GM19239 (cell line): Measurements from ENCODE around the gene ABLIM2.

ENCODE experiments used
- DNase-seq: peaks from one replicate; pipeline ENCODE4 v3.0.0; 2011; ENCODE audit warnings: low spot score; ENCODE audit not compliant: insufficient read length
- FAIRE-seq: peaks from 2 replicates; lab custom pipeline; 2011; peaks lifted over from hg19 to GRCh38; lab: Jason Lieb, UNC

Gene ABLIM2

GRCh38 chr4:8019396-8020365, 138.9 kb downstream of the ABLIM2 start:
- DNase-seq (no peak), FAIRE-seq (no peak)

- FAIRE-seq: no peak
- DNase-seq: no peak
Measured at GRCh38 chr4:8016527-8016926, 142.1 kb downstream of the ABLIM2 start.

GRCh38 chr4:8015512-8015911, 143.1 kb downstream of the ABLIM2 start:
- DNase-seq: no peak
- no peak for FAIRE-seq

DNA sequence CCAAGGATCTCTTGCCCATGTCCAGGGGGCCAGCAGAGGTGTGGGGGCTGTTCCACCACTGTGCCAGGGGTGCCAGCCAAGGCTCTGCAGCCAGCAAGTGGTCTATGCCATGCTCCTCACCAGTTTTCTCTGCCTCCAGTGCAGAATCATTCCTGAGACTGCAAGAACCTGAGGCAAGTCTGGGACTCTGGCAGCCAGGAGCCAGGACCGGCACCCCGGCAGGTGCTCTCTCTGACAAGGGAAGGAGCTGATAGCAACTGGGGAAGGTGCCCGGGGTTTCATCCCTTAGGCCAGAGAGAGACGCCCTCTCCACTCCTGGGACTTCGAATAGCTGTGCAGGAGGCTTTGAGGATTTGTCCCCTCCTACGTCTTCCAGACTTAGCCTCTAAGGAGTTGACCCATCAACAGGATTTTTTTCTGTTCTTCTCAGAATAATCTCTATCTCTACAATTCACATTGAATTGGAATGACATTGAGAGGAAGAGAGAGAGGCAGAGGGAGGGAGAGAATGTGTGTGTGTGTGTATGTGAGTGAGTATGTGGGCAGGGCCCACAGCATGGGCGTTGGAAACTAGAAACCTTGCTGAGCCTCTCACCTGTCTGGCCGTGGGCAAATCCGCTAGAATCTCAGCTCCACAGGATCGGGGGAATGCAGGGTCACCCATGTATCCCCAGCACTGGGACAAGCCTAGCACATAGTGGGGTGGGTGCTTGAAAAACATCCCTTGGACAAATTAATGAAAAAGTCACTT, 144.5 kb downstream of the ABLIM2 start:
- FAIRE-seq (no peak), DNase-seq (no peak)

DNA sequence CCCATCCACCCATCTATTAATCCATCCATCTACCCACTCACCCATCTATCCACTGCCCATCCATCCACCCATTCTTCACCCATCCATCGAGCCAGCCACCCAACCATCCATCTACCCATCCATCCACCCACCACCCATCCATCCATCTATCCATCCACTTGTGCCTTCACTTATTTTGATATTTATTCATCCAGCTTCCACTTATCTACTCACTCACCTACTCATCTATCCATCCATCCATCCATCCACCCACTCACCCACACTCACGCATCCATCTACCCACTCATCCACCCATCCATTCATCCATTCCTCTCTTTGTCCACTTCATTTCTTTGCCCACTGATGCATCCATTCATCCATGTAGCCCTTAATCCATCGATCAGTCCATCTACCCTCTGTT, 146.1 kb downstream of the ABLIM2 start:
- DNase-seq: no peak
- FAIRE-seq: no peak

DNA sequence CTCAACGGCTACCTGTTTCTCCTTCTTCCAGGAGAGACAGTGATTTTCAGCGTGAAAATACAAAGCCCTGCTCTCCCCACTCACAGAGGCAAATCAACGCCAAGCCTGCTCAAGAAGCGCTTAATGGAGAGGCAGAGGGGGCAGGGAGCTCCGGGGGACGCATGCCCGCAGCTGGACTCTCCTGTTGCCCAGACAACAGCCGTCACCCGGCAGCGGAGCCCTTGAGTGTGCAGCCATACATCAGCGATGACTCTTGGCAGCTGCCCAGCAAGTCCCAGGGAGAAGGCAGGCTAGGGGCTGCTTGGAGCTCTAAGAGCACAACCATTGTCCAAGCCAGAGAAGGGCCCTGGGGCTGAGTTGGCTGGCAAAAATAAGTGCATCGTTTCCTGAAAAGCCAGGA, 148.0 kb downstream of the ABLIM2 start:
- FAIRE-seq (no peak), DNase-seq (no peak)

GRCh38 chr4:8009710-8010511, 148.7 kb downstream of the ABLIM2 start:
- FAIRE-seq (no peak), DNase-seq (no peak)

DNA sequence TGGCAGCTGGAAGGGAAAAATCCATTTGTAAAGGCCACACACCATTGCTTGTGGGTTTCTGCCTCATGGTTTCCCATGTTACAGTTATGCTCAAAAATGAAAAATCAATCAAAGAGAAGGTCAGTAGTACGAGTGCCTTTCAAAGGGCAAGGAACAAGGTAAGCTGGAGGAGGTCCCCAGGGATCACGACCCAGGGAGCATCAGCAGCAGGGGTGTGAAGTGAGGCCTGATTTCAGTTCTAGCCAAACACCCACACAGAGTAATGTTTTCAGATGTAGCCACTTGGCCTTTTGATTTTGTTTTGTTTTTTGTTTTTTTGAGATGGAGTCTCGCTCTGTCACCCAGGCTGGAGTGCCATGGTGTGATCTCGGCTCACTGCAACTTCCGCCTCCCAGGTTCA, 149.5 kb downstream of the ABLIM2 start:
- no peak for DNase-seq
- FAIRE-seq: no peak

DNA sequence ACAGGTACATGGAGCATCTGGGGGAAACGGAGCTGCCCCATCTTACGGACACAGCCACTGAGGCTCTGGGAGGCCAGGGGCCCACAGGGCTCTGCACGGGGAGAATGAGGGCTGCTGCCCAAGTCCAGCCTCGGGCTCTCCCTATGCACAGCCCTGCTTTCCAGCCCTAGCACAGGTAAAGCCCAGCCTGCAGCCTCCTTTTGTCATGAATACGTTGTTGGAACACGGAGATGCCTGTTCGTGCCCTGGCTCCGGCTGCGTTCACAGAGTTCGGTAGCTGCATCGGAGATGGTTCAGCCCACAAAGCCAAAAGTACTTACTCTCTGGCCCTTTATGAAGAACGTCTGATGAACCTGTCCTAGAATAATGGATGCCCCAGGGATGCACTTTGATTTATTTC, 150.2 kb downstream of the ABLIM2 start:
- FAIRE-seq (no peak), DNase-seq (no peak)

GRCh38 chr4:8007581-8007980, 151.0 kb downstream of the ABLIM2 start:
- DNase-seq (no peak), FAIRE-seq (no peak)

DNA sequence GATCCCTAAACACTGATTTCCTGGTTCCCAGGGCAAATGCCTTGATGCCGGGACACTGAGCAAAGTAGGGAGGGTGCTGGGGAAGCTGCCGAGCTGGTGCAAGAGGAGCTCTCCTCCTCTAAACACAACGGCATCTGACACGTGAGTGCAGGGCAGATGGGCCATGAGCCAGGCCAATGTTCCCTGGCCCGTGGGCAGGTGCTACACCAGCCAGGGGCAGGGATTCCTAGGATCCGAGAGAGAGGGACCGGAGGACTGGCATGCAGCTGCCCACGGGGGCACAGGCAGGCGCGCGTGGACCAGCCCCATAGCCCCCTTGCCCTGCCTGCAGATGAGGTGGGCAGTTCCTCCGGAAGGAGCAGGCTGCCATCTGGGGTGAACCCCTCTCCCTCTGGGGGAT, 152.1 kb downstream of the ABLIM2 start:
- FAIRE-seq: no peak
- DNase-seq: no peak

GRCh38 chr4:8005814-8006215, 152.8 kb downstream of the ABLIM2 start:
- DNase-seq: no peak
- no peak for FAIRE-seq

DNA sequence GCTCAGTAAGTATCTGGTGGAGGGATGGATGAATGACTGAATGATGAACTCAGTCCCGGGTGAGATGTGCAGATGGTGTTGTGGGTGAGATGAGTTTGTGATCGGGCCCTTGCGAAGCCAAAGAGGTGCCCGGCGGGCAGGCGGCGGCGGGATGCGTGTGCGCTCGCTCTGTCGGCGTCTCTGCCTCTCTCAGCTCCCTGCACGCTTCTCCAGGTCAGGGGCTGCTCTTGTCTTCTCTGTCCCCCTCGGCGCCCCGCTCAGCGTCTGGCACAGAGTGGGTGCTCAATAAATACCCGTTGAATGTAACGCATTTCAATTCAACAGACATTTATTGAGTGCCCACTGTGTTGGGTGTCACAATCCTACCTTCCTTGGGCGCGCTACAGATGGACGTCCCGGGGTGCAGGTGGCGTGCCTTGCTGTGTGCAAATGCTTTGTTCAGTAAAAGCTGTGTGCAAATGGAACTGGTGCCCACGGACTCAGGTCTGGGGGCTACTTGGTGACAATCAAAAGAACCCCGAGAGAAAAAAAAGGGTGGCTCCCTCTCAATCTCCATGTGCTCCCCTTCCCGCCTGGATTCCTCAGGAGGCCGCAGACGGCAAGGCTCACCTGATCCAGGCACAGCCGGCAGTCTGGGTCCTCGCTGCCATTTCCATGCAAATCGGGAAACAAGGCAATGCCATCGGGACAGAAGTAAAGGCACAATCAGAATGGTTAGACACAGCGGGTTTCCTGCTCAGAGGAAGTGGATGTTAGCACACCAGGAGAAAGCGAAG, 153.4 kb downstream of the ABLIM2 start:
- no peak for FAIRE-seq

DNA sequence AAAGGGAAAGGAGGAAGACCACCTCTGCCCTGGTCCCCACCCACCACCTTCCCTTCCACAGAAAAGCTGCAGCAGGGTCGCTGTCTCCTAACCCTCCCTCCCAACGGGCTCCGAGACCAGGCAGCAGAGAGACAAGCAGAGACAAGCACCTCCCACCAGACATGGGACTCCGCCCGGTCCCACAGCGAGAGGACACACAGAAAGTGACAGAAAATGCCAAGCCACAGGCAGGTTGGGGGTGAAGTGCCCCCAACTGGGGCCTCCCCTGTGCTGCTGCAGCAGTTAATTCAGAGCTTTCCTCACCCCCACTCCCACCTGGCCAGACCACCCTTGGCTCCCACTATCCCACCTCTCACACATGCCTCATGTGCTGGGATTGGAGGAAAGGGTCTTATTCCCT, 154.5 kb downstream of the ABLIM2 start:
- DNase-seq (no peak), FAIRE-seq (no peak)

More for the DNA sequence above, 153.4 kb downstream of the ABLIM2 start:
- DNase-seq: no peak

GRCh38 chr4:8002525-8003309, 155.9 kb downstream of the ABLIM2 start:
- DNase-seq (no peak), FAIRE-seq (no peak)

- FAIRE-seq (no peak), DNase-seq (no peak)
Measured at GRCh38 chr4:8001564-8002355, 156.9 kb downstream of the ABLIM2 start.

DNA sequence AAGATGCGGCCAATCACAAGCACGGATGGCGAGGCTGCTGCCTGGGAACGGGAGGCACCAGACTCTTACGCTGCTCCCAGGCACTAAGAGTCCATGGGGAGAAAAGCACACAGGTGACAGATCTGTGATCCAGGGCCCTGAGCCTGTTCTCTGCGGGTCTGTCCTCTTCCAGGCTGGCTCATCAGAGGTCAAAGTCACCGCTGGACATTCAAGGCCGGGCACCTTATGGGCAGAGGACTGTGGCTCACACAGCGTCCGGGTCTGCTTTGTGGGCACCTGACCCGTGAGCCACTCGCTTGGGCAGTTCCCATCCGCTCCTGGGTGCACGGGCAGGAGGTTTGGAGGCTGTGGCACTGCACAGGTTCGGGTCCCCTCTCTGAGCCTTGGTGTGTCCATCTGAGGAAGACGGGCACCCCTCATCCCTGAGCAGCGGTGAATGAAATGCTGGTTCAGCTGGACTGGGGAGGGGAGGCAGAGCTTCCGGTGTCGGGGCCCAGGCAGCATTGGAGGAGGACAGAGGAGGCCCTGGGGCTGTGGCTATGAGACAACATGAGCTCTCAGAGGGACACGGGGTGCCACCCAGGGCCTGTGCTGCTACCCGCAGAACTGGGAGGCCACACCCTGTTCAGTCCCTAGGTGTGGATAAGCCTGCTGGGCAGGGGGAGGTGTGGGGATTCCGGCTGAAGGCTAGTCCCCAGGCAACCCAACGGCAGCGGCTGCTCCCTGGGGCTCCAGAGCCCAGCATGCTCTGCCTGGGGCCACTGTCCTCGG, 157.7 kb downstream of the ABLIM2 start:
- DNase-seq: no peak
- no peak for FAIRE-seq

DNA sequence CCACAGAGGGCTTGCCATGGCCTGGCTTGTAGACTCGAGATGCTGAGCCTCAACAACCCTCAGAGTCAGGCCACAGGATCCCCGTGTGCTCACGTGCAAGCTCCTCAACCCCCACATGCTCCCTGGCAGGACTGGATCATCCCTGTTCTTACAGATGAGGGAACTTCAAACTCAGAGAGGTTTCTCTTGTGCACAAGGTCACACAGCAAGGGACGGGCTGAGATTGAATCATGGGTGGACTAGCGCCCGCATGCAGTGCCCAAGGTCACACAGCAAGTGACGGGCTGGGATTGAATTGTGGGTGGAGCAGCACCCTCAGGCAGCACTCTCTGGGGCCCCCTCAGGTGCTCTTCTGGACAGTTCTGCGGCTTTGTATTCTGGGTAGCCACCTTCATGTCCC, 158.4 kb downstream of the ABLIM2 start:
- DNase-seq (no peak), FAIRE-seq (no peak)
